Upper lobe of left lung (tissue), 6 donors: Measurements from ENCODE around the gene IGFN1. TPM values are rescaled to one million over a fixed set of nuclear protein-coding genes. Genes with fewer than 3 reads are reported as not detected.

ENCODE experiments used
- ATAC-seq, 2 donors: fragments of 200-7000 bp; cut with Tn5 transposase; one replicate each; pipeline ENCODE4 v1.9.1; 2022; ENCODE audit warnings: mild to moderate bottlenecking in 2 of 2, moderate library complexity in 2 of 2; ENCODE audit not compliant: low FRiP score in 2 of 2
- DNase-seq, 2 donors: peaks; one replicate each; pipeline ENCODE4 v3.0.0-alpha.2; 2019 to 2020
- H3K27ac ChIP-seq, 4 donors: fragments of 200-600 bp; sonication (generic); one replicate each; pipeline ENCODE4 v1.5.1; 2016 to 2019
- H3K27me3 ChIP-seq, 4 donors: fragments of 200-600 bp; sonication (generic); one replicate each; pipeline ENCODE4 v1.5.1; 2017 to 2019
- H3K36me3 ChIP-seq, 4 donors: fragments of 200-600 bp; sonication (generic); one replicate each; pipeline ENCODE4 v1.5.1; 2016 to 2019
- H3K4me1 ChIP-seq, 4 donors: fragments of 200-600 bp; sonication (generic); one replicate each; pipeline ENCODE4 v1.5.1; 2018 to 2019
- H3K4me3 ChIP-seq, 4 donors: fragments of 200-600 bp; sonication (generic); one replicate each; pipeline ENCODE4 v1.5.1; 2017 to 2019; ENCODE audit warnings: mild to moderate bottlenecking in 2 of 4, moderate library complexity in 1 of 4
- H3K9me3 ChIP-seq, 4 donors: fragments of 200-600 bp; sonication (generic); one replicate each; pipeline ENCODE4 v1.5.1; 2018 to 2019
- EP300 ChIP-seq, 4 donors: sonication (generic); formaldehyde crosslinking; IDR thresholded peaks; one replicate each; pipeline ENCODE4 v1.5.1; 2017; ENCODE audit warnings: antibody characterized with exemption in 4 of 4, control low read depth in 2 of 4
- POLR2A ChIP-seq, 4 donors: fragments of 450-650 bp; IDR thresholded peaks; one replicate each; pipeline ENCODE4 v1.5.1; 2016 to 2017; ENCODE audit warnings: antibody characterized with exemption in 4 of 4, mild to moderate bottlenecking in 2 of 4
- POLR2AphosphoS5 ChIP-seq, 2 donors: sonication (generic); formaldehyde crosslinking; IDR thresholded peaks; one replicate each; pipeline ENCODE4 v1.5.1; 2017; ENCODE audit warnings: antibody characterized with exemption in 2 of 2
- WGBS, 2 donors: methylation state at CpG; one replicate each; pipeline ENCODE4 v1.1.5; 2017 to 2018; 5-methylcytosine and 5-hydroxymethylcytosine counted together
- total RNA-seq, 6 donors: library from RNA; depleted of rRNA in 4 of 6; stranded (reverse); fragments of >200 nt in 4 of 6; gene quantifications; one replicate each; pipeline versions ENCODE4 v1.1.0 to v1.2.1, GENCODE V29; 2016 to 2021
- TF ChIP-seq, protein P1 (sequence below), 6 experiments: fragments of 450-650 bp in 4 of 6; fragments of 200-600 bp in 2 of 6; sonication (generic) in 2 of 6; IDR thresholded peaks; one replicate each; pipeline ENCODE4 v1.5.1; 2016 to 2019; ENCODE audit warnings: antibody characterized with exemption in 6 of 6
- donor health status: DM: no; HTN: no; CAD: no; lungs with moderate emphysema.
- donor health status: DM: no; HTN: yes; CAD: no; lungs with severe emphysema.

The IGFN1 gene
- total RNA-seq, 6 donors from 2014 or later, result 0.11 to 6.3 (median 0.79) TPM; not detected in 2

- peak; percentile 53 to 72 for ATAC-seq
Observed at GRCh38 chr1:201171063-201172036, 19.3 kb upstream of the IGFN1 start.

DNA sequence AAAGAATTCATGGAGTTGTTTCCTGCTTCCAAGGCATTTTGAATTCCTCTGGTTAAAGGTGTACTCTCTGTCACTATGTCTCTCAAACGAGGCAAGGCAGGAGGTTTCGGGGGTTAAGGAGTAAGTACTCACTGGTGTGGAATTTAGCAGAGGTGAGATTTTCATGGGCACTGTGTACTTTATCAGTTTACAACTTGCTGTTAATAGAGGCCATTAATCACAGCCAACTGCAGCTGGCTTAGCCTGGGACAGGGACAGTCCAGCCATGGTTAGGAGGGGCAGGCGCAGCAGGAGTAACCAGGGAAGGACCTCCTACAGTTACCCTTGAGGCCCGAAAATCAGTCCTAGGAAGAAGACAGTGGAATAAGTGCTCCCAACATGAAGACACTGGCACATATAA lies 18.3 kb upstream of the IGFN1 start:
- DNase-seq (no peak), ATAC-seq (no peak)
- Histone ChIP-seq H3K36me3 (no peaks in the 10 kb centered on the region), H3K4me3 (no peak overlapping the region), H3K27me3 (no peaks in the 10 kb centered on the region), H3K9me3 (no peaks in the 10 kb centered on the region), H3K4me1 (peaks cover 0 to 18% (median 5%) of the 10 kb centered on the region in 4 donors), H3K27ac (no peak overlapping the region)
- TF ChIP-seq POLR2AphosphoS5 (IDR thresholded peaks at IDR 0.05) (no peak), EP300 (IDR thresholded peaks at IDR 0.05) (no peak), POLR2A (IDR thresholded peaks at IDR 0.05) (no peak)
- TF ChIP-seq, protein P1, sequence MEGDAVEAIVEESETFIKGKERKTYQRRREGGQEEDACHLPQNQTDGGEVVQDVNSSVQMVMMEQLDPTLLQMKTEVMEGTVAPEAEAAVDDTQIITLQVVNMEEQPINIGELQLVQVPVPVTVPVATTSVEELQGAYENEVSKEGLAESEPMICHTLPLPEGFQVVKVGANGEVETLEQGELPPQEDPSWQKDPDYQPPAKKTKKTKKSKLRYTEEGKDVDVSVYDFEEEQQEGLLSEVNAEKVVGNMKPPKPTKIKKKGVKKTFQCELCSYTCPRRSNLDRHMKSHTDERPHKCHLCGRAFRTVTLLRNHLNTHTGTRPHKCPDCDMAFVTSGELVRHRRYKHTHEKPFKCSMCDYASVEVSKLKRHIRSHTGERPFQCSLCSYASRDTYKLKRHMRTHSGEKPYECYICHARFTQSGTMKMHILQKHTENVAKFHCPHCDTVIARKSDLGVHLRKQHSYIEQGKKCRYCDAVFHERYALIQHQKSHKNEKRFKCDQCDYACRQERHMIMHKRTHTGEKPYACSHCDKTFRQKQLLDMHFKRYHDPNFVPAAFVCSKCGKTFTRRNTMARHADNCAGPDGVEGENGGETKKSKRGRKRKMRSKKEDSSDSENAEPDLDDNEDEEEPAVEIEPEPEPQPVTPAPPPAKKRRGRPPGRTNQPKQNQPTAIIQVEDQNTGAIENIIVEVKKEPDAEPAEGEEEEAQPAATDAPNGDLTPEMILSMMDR (IDR thresholded peaks at IDR 0.05), result no peak
- 83 to 87% methylated on average over 4 of the region's 4 CpGs for WGBS, 2 donors

More at GRCh38 chr1:201171063-201172036, 19.3 kb upstream of the IGFN1 start:
- Histone ChIP-seq H3K36me3 (no peaks in the 10 kb centered on the region), H3K4me1 (peaks cover 0 to 18% (median 5%) of the 10 kb centered on the region in 4 donors), H3K27me3 (no peaks in the 10 kb centered on the region), H3K4me3 (peak overlapping the region; percentile 24 to 65 (median 58)), H3K27ac (peak overlapping the region; percentile 86 to 97 (median 89)), H3K9me3 (no peaks in the 10 kb centered on the region)
- peak; percentile 62 to 91 for DNase-seq
- TF ChIP-seq, protein P1 (IDR thresholded peaks at IDR 0.05), result peak in 4 of 6 experiments; percentile 42 to 71 (median 50)
- TF ChIP-seq POLR2AphosphoS5 (IDR thresholded peaks at IDR 0.05) (peak in 1 of 2 donors; percentile 16), POLR2A (IDR thresholded peaks at IDR 0.05) (peak in 1 of 4 donors; percentile 28), EP300 (IDR thresholded peaks at IDR 0.05) (peak in 1 of 4 donors; percentile 2)
- WGBS, 2 donors, result 11 to 13% methylated on average over 27 to 48 of the region's 48 CpGs

GRCh38 chr1:201172999-201173610 lies 17.5 kb upstream of the IGFN1 start:
- Histone ChIP-seq H3K27me3 (no peaks in the 10 kb centered on the region), H3K36me3 (no peaks in the 10 kb centered on the region), H3K27ac (no peak overlapping the region), H3K4me1 (peaks cover 0 to 18% (median 5%) of the 10 kb centered on the region in 4 donors), H3K9me3 (no peaks in the 10 kb centered on the region), H3K4me3 (no peak overlapping the region)
- ATAC-seq (no peak), DNase-seq (no peak)
- WGBS, 2 donors, result 71 to 87% methylated on average over 4 of the region's 4 CpGs
- no peak for TF ChIP-seq EP300 (IDR thresholded peaks at IDR 0.05)
- TF ChIP-seq POLR2A (IDR thresholded peaks at IDR 0.05), result no peak
- TF ChIP-seq, protein P1 (IDR thresholded peaks at IDR 0.05), result no peak
- TF ChIP-seq POLR2AphosphoS5 (IDR thresholded peaks at IDR 0.05), result no peak

GRCh38 chr1:201173736-201174135 lies 16.9 kb upstream of the IGFN1 start:
- ATAC-seq (no peak), DNase-seq (no peak)
- H3K4me3 ChIP-seq, result no peak overlapping the region
- no peaks in the 10 kb centered on the region for H3K36me3 ChIP-seq
- H3K4me1 ChIP-seq, result peaks cover 0 to 18% (median 5%) of the 10 kb centered on the region in 4 donors
- 65 to 83% methylated on average over 1 of the region's 1 CpG for WGBS, 2 donors
- TF ChIP-seq POLR2AphosphoS5 (IDR thresholded peaks at IDR 0.05) (no peak), EP300 (IDR thresholded peaks at IDR 0.05) (no peak), POLR2A (IDR thresholded peaks at IDR 0.05) (no peak)
- TF ChIP-seq, protein P1 (IDR thresholded peaks at IDR 0.05), result no peak
- H3K27me3 ChIP-seq, result no peaks in the 10 kb centered on the region
- no peak overlapping the region for H3K27ac ChIP-seq
- H3K9me3 ChIP-seq, result no peaks in the 10 kb centered on the region
